BLaER1 treated with 17β-estradiol and CSF1 and Interleukin-3, amounts not matched to agents 10 nM and 100 nM (cell line): ENCODE data around the gene MCC.

Experiments used
- H3K27ac ChIP-seq, 11 experiments: shearing (Covaris generic); formaldehyde crosslinking; 2 replicates each; pipeline ENCODE4 v1.8.1; 2022
- H3K27me3 ChIP-seq, 11 experiments: shearing (Covaris generic); formaldehyde crosslinking; 2 replicates each; pipeline ENCODE4 v1.8.1; 2022
- H3K36me3 ChIP-seq, 11 experiments: shearing (Covaris generic); formaldehyde crosslinking; 2 replicates each; pipeline ENCODE4 v1.8.1; 2022
- H3K4me1 ChIP-seq, 10 experiments: shearing (Covaris generic); formaldehyde crosslinking; 2 replicates each; pipeline ENCODE4 v1.8.1; 2022
- H3K4me2 ChIP-seq, 11 experiments: shearing (Covaris generic); formaldehyde crosslinking; 2 replicates each; pipeline ENCODE4 v1.8.1; 2022
- H3K4me3 ChIP-seq, 10 experiments: shearing (Covaris generic); formaldehyde crosslinking; 2 replicates each; pipeline ENCODE4 v1.8.1; 2022
- H3K9ac ChIP-seq, 11 experiments: shearing (Covaris generic); formaldehyde crosslinking; 2 replicates each; pipeline ENCODE4 v1.8.1; 2022
- H3K9me3 ChIP-seq, 11 experiments: shearing (Covaris generic); formaldehyde crosslinking; replicated peaks in 1 of 11; 2 replicates each; pipeline ENCODE4 v1.8.1; 2022
- H4K20me1 ChIP-seq, 11 experiments: shearing (Covaris generic); formaldehyde crosslinking; 2 replicates each; pipeline ENCODE4 v1.8.1; 2022
- Cebpa-rat ChIP-seq, 11 experiments: shearing (Covaris generic); IDR thresholded peaks; 2 replicates each; pipeline ENCODE4 v1.8.1; 2022

The MCC gene

DNA sequence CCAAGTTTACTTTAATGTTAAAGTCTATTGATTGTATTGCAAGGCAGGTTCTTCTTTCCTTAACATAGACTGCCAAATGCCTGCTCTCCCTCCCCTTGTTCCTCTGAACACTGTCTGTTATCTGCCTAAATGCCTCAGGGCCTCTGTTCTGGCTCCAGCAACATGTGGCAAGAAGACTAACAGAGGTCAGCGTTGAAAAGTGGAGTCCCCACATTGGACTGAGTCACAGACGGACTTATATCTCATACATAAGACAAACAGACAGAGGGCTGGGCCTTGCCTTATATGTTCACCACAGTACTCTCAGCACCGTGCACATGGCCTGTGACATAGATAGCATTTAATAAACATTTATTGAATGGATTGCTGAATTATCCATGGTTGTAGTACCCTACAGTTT lies 144.9 kb downstream of the MCC start:
- no peak overlapping the region for H3K4me2 ChIP-seq
- TF ChIP-seq Cebpa-rat (IDR thresholded peaks at IDR 0.05) = no peak
- H3K36me3 ChIP-seq = no peaks in the 10 kb centered on the region
- H3K4me1 ChIP-seq = peaks cover 0 to 12% (median 5%) of the 10 kb centered on the region in 10 experiments; a peak in 10 of 20 replicates
- no peak overlapping the region for H3K27ac ChIP-seq
- H3K9ac ChIP-seq = no peak overlapping the region
- peaks cover 0 to 12% (median 0%) of the 10 kb centered on the region in 11 experiments; a peak in 3 of 22 replicates for H3K9me3 ChIP-seq
- no peak overlapping the region for H3K4me3 ChIP-seq
- H4K20me1 ChIP-seq = no peaks in the 10 kb centered on the region
- no peaks in the 10 kb centered on the region for H3K27me3 ChIP-seq

DNA sequence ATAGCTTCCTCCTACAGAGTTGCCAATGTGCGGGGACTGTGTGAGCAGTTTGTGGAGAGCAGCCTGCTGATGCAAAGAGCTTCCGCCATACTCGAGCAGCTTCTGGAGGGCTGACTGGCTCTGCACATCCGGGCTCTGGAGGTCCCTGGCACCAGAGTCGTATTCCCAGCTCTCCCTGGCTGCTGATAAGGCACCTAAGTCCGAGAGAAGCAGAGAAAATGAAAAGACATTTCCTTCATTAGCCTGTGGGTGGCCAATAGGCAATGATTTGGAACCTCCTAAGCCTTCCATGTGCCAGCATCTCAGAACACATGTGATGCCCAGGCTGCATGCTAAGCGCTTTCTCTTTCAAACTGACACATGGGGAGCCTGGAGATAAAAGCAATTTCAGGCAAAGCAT lies 147.7 kb downstream of the MCC start:
- no peak overlapping the region for H3K27ac ChIP-seq
- H3K4me1 ChIP-seq = peaks cover 0 to 12% (median 5%) of the 10 kb centered on the region in 10 experiments; a peak in 10 of 20 replicates
- H4K20me1 ChIP-seq = no peaks in the 10 kb centered on the region
- no peaks in the 10 kb centered on the region for H3K27me3 ChIP-seq
- peaks cover 0 to 5% (median 0%) of the 10 kb centered on the region in 11 experiments; a peak in 1 of 22 replicates for H3K9me3 ChIP-seq
- no peak for TF ChIP-seq Cebpa-rat (IDR thresholded peaks at IDR 0.05)
- no peaks in the 10 kb centered on the region for H3K36me3 ChIP-seq
- H3K9ac ChIP-seq = no peak overlapping the region
- peak overlapping the region in 8 of 11 experiments; percentile 15 to 47 (median 32); a peak in 9 of 22 replicates for H3K4me2 ChIP-seq
- H3K4me3 ChIP-seq = no peak overlapping the region

DNA sequence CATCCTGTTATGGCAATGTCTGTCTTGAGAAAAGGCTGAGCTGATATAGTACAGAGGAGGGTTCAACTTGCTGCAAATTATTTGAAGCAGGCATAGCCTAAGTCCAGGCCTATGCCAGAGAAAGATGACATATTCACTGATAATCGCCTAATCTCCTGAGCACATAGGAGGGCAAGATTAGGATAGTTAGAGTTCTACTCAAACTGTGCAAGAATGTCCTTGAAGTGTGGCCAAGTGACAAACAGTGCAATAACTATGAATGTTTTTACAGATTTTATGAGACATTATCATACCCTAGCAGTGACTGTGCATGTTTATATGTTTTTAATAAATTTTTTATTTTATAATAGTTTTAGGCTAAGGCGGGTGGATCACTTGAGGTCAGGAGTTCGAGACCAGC lies 149.6 kb downstream of the MCC start:
- peaks cover 0 to 15% (median 6%) of the 10 kb centered on the region in 10 experiments; a peak in 10 of 20 replicates for H3K4me1 ChIP-seq
- no peaks in the 10 kb centered on the region for H4K20me1 ChIP-seq
- no peak overlapping the region for H3K4me2 ChIP-seq
- TF ChIP-seq Cebpa-rat (IDR thresholded peaks at IDR 0.05) = no peak
- H3K4me3 ChIP-seq = no peak overlapping the region
- H3K36me3 ChIP-seq = no peaks in the 10 kb centered on the region
- H3K27me3 ChIP-seq = no peaks in the 10 kb centered on the region
- H3K27ac ChIP-seq = no peak overlapping the region
- no peaks in the 10 kb centered on the region for H3K9me3 ChIP-seq
- H3K9ac ChIP-seq = no peak overlapping the region

DNA sequence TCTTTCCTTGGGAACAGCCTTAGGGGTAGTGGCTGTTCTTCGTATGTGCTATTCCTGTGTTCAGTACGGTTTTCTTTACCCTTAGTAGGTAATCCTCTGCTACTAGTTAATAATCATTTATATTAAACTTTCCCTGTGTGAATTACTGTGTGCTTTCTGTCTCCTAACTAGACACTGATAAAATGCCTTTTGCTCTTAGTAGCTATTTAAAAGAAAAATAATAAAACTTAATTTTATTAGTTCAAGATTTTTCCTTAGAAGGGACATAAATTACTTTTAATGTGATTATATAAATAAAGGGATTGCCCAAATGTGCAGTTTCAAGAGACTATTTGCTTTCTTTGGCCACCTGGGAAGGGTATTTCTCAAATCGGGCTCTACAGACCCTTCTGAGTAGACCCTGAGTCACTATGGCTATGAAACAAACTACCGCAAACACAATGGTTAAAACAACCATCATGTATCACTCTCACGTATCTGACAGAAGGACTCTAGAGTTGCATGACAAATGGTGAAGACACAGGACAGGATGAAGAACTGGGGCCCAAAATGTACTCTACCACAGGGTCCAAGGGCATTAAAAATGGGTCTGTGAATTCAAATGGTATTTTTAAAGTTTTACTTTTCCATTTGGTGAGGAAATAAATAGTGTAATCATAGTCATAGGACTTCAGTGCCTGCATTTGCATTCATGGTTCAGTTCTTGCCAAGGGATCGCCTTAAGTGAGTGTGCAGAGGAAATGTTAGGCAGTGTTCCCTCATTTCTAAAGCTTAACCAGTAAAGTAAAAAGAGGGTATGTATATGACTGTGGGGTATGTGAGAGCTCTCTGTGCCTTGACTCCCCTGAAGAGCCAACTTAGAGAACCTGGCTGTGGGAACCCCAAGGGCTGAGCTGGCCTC lies 150.5 kb downstream of the MCC start:
- H3K36me3 ChIP-seq = no peaks in the 10 kb centered on the region
- H3K9ac ChIP-seq = no peak overlapping the region
- H3K4me3 ChIP-seq = no peak overlapping the region
- H3K4me2 ChIP-seq = no peak overlapping the region
- no peaks in the 10 kb centered on the region for H3K9me3 ChIP-seq
- no peaks in the 10 kb centered on the region for H4K20me1 ChIP-seq
- no peak for TF ChIP-seq Cebpa-rat (IDR thresholded peaks at IDR 0.05)
- H3K4me1 ChIP-seq = peaks cover 0 to 15% (median 6%) of the 10 kb centered on the region in 10 experiments; a peak in 10 of 20 replicates
- H3K27ac ChIP-seq = no peak overlapping the region
- H3K27me3 ChIP-seq = no peaks in the 10 kb centered on the region

DNA sequence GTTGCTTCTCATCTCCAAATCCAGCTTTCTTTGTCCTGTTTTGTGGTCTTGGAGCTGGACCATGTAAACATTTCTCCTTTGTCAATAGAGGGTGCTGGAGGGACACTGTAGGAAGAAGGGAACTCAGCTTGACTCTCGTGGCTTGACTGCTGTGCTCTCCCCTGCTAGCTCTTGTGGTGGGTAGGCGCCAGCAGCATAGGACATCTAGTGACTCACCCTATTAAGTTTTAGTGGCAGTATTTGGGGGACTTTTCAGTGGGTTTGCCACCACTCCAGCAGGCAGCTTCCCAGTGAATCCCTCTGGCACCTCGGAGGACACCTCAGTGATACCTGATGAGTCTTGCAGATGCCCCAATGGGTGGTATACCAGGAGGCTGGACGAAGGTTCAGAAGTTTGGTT lies 151.3 kb downstream of the MCC start:
- H3K9me3 ChIP-seq = no peaks in the 10 kb centered on the region
- H3K4me2 ChIP-seq = no peak overlapping the region
- H3K27ac ChIP-seq = no peak overlapping the region
- no peak overlapping the region for H3K4me3 ChIP-seq
- H3K9ac ChIP-seq = no peak overlapping the region
- no peaks in the 10 kb centered on the region for H3K36me3 ChIP-seq
- peaks cover 0 to 15% (median 6%) of the 10 kb centered on the region in 10 experiments; a peak in 11 of 20 replicates for H3K4me1 ChIP-seq
- H3K27me3 ChIP-seq = no peaks in the 10 kb centered on the region
- no peak for TF ChIP-seq Cebpa-rat (IDR thresholded peaks at IDR 0.05)
- H4K20me1 ChIP-seq = no peaks in the 10 kb centered on the region

DNA sequence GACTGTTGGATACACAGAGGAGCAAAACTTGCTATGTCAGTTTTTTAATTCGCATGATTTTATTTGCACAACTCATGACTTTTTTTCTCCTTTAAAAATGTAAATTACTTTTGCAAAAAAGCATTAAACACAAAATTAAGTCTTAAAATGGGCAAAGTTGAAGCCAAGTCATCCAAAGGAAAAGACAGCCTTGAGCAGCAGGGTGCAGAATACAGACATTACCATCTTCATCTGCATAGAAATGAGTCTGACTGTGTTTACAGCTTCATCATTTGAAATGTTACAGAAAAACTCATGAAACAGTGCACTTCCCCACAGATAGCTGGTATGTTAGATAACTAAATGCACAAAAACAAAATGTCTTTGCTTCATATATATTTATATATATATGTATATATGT lies 154.8 kb downstream of the MCC start:
- Histone ChIP-seq H3K4me2 (no peak overlapping the region), H3K27me3 (no peaks in the 10 kb centered on the region), H3K4me3 (no peak overlapping the region), H3K4me1 (peaks cover 12 to 22% (median 18%) of the 10 kb centered on the region in 10 experiments), H4K20me1 (no peaks in the 10 kb centered on the region), H3K27ac (no peak overlapping the region), H3K9me3 (no peaks in the 10 kb centered on the region), H3K9ac (no peak overlapping the region), H3K36me3 (no peaks in the 10 kb centered on the region)
- TF ChIP-seq Cebpa-rat (IDR thresholded peaks at IDR 0.05) = no peak

DNA sequence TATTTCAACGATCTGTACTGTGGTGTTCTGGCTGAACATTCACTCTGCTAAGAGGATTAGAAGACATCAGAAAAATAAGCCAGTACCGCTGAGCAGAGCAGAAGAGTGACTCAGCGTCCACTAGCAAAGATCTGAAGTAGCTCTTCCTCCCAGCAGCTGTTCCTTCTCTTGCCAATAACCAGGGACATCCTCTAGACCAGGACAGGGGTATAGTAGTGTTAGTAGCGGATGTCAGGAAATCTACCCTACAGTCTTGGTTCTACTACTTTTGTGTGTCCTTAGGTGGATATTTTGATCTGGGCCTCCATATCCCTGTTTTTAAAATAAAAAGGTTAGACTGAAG lies 157.1 kb downstream of the MCC start:
- no peaks in the 10 kb centered on the region for H4K20me1 ChIP-seq
- TF ChIP-seq Cebpa-rat (IDR thresholded peaks at IDR 0.05) = 0 out of 22 replicates have a peak, but pooled peaks of 1 of the 11 experiments have one; percentile 3
- H3K9ac ChIP-seq = peak overlapping the region in 2 of 11 experiments; percentile 25 to 38; a peak in 2 of 22 replicates
- H3K9me3 ChIP-seq = no peaks in the 10 kb centered on the region
- H3K36me3 ChIP-seq = no peaks in the 10 kb centered on the region
- H3K27ac ChIP-seq = peak overlapping the region in 8 of 11 experiments; percentile 3 to 64 (median 16); a peak in 11 of 22 replicates
- H3K27me3 ChIP-seq = no peaks in the 10 kb centered on the region
- no peak overlapping the region for H3K4me3 ChIP-seq
- H3K4me1 ChIP-seq = peaks cover 12 to 22% (median 18%) of the 10 kb centered on the region in 10 experiments
- H3K4me2 ChIP-seq = peak overlapping the region; percentile 26 to 72 (median 54); a peak in 21 of 22 replicates

DNA sequence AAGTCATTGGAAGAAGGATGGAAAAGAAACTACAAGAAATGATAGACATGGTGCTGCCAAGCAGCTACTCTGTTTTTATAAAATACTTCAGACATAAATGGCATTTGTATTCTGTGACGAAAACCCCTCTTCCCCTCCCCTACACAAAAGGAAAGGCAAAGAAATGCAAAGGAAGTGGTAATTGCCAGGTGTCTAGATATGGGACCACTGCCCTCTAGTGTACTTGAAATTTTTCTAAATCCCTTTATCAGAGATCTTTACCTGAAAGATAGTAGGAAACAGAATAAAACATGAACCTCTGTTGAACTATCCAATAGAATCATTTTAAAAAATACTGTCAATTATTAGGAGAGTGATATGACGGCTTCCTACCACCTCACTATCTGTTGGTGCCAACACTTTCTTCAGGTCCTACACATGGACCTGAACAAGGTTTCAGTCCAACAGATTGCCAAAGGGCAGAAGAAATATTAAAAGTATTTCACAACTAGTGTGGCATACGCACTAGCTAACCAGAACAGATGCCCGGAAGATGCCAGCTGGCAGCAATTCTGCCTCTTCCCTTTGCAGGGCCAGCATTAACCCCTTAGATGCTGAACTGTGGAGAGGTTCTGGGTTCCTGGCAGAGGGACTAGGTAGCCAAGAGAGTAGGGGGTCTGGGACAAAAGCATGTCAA lies 157.6 kb downstream of the MCC start:
- Histone ChIP-seq H3K27ac (peak overlapping the region in 7 of 11 experiments; percentile 5 to 64 (median 23); a peak in 12 of 22 replicates), H3K27me3 (no peaks in the 10 kb centered on the region), H3K9me3 (no peaks in the 10 kb centered on the region), H3K4me1 (peaks cover 12 to 22% (median 18%) of the 10 kb centered on the region in 10 experiments), H3K4me2 (peak overlapping the region; percentile 26 to 72 (median 54)), H3K4me3 (no peak overlapping the region), H3K9ac (peak overlapping the region in 2 of 11 experiments; percentile 25 to 38; a peak in 2 of 22 replicates), H3K36me3 (no peaks in the 10 kb centered on the region), H4K20me1 (no peaks in the 10 kb centered on the region)
- peak in 6 of 11 experiments; percentile 28 to 62 (median 54); a peak in 6 of 22 replicates for TF ChIP-seq Cebpa-rat (IDR thresholded peaks at IDR 0.05)

DNA sequence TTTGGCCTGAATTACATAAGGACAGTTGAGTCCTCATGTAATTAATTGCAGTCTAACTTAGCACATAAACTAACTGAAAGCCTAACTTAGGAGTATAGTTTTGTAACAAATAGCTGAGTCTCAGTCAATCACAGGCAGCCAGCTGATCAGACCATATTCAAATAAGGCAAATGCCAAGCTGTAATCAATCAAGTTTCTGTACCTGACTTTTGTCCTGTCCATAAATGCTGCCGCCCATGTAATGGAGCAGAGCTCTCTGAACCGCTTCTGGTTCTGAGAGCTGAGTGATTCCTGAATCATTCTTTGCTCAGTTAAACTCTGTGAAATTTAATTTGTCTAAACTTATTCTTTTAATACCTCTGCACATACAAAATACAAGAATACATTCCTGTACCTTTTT lies 158.3 kb downstream of the MCC start:
- H4K20me1 ChIP-seq = no peaks in the 10 kb centered on the region
- no peaks in the 10 kb centered on the region for H3K36me3 ChIP-seq
- H3K4me3 ChIP-seq = no peak overlapping the region
- H3K4me2 ChIP-seq = peak overlapping the region in 8 of 11 experiments; percentile 46 to 72 (median 54); a peak in 11 of 22 replicates
- H3K4me1 ChIP-seq = peaks cover 12 to 22% (median 18%) of the 10 kb centered on the region in 10 experiments
- 0 out of 22 replicates have a peak overlapping the region, but pooled peaks of 1 of the 11 experiments have one; percentile 8 for H3K9ac ChIP-seq
- no peaks in the 10 kb centered on the region for H3K27me3 ChIP-seq
- peak overlapping the region in 4 of 11 experiments; percentile 20 to 59 (median 37); a peak in 4 of 22 replicates for H3K27ac ChIP-seq
- TF ChIP-seq Cebpa-rat (IDR thresholded peaks at IDR 0.05) = no peak
- no peaks in the 10 kb centered on the region for H3K9me3 ChIP-seq
